Nephron progenitor cell (in vitro differentiated cells): ENCODE measurements around the gene CELA2A.

Source experiments
- DNase-seq: peaks from one replicate; pipeline ENCODE4 v3.0.0; 2021
- H3K27ac Mint-ChIP-seq: 2 replicates; pipeline ENCODE4 v1.8.0; 2021; ENCODE audit warnings: mild to moderate bottlenecking, moderate library complexity, mixed read lengths
- H3K27me3 Mint-ChIP-seq: 2 replicates; pipeline ENCODE4 v1.8.0; 2021; ENCODE audit warnings: mild to moderate bottlenecking, low read depth, mixed read lengths; ENCODE audit not compliant: poor library complexity
- H3K36me3 Mint-ChIP-seq: 2 replicates; pipeline ENCODE4 v1.8.0; 2021; ENCODE audit warnings: low read depth, mixed read lengths
- H3K4me1 Mint-ChIP-seq: 2 replicates; pipeline ENCODE4 v1.8.0; 2021; ENCODE audit warnings: mixed read lengths
- H3K4me3 Mint-ChIP-seq: 2 replicates; pipeline ENCODE4 v1.8.0; 2021; ENCODE audit warnings: mild to moderate bottlenecking, moderate library complexity, mixed read lengths
- H3K9me3 Mint-ChIP-seq: 2 replicates; pipeline ENCODE4 v1.8.0; 2021; ENCODE audit warnings: mild to moderate bottlenecking, moderate library complexity, mixed read lengths
- TF ChIP-seq, protein P1 (sequence below): fragments of 200-600 bp; sonication (generic); IDR thresholded peaks from 2 replicates; pipeline ENCODE4 v1.5.0; 2021; ENCODE audit warnings: antibody characterized with exemption

The CELA2A gene

DNA sequence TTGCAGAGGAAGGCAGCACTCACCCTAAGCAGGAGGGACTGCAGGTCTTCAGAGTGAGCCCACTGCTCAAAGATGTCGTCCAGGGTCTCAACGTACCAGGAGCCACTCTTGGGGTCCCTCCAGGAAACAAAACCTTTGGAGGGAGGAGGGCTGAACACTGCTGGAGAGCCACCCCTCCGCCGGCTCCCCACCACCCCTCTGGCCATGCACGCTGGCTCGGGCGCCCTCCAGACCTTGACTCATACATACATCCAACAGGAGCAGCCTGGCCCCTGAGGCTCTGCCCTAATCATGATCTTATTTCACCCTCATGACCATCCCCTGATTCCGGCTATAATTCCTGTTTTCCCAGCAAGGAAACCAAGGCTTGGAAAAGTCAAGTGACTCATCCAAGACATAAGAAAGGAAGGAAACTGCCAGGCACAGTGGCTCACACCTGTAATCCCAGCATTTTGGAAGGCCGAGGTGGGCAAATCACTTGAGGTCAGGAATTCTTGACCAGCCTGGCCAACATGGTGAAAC is 37.4 kb downstream of the CELA2A start:
- H3K27ac Mint-ChIP-seq = no peak overlapping the region
- H3K4me3 Mint-ChIP-seq = no peak overlapping the region
- peaks cover 67% of the 10 kb centered on the region for H3K36me3 Mint-ChIP-seq
- H3K4me1 Mint-ChIP-seq = no peaks in the 10 kb centered on the region
- peaks cover 11% of the 10 kb centered on the region for H3K27me3 Mint-ChIP-seq
- peaks cover 16% of the 10 kb centered on the region for H3K9me3 Mint-ChIP-seq
- TF ChIP-seq, protein P1, sequence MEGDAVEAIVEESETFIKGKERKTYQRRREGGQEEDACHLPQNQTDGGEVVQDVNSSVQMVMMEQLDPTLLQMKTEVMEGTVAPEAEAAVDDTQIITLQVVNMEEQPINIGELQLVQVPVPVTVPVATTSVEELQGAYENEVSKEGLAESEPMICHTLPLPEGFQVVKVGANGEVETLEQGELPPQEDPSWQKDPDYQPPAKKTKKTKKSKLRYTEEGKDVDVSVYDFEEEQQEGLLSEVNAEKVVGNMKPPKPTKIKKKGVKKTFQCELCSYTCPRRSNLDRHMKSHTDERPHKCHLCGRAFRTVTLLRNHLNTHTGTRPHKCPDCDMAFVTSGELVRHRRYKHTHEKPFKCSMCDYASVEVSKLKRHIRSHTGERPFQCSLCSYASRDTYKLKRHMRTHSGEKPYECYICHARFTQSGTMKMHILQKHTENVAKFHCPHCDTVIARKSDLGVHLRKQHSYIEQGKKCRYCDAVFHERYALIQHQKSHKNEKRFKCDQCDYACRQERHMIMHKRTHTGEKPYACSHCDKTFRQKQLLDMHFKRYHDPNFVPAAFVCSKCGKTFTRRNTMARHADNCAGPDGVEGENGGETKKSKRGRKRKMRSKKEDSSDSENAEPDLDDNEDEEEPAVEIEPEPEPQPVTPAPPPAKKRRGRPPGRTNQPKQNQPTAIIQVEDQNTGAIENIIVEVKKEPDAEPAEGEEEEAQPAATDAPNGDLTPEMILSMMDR = no peak
- DNase-seq = no peak

DNA sequence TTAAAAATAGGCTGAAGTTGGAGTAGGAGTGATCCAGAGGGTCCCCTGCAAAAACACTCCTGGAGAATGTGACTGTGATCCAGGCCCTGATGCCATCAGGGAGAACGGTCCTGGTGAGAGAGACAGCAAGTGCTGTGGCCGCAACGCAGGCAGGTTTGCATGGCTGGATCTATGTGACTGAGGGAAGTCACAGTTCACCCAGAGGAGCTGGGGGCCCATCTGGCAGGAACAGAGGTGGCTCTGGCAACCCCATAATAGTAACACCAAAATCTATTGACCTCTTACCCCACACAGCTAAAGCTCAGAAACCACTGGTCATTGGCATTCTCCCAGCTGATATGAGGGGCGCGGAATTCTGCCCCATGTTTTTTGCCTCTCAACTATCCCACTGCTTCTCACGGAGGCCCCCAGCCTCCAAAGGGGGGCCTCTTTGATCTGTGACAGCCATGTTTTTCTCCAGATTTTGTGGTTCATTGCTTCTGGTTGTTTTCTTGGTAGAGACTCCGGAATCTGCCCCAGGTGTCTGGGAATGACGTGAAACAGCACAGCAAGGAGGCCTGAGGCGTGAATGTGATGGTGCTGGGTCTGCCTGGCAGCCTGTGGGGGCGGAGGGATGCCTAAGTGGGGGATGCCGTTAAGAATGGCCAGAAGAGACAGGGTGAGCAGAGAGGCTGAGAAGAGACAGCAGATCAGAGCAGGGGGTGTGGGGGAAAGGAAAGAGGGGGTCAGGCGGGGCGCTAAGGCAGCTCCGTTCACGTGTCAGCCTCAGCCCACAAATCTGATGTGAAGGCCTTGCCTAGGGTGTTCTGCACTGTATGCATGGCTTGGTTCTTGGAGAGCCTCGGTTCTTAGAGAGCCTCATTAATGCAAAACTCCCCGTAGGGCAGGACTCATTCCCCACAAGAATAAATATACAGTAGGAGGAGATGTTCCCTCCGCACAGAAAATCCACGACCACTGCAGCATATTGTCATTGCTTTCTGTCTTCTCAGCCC is 43.9 kb downstream of the CELA2A start:
- DNase-seq = no peak
- Mint-ChIP-seq H3K4me3 (no peak overlapping the region), H3K27ac (peak overlapping the region; percentile 44), H3K27me3 (peaks cover 2% of the 10 kb centered on the region), H3K4me1 (peaks cover 18% of the 10 kb centered on the region), H3K36me3 (peaks cover 36% of the 10 kb centered on the region), H3K9me3 (peaks cover 6% of the 10 kb centered on the region)
- TF ChIP-seq, protein P1 = no peak

- TF ChIP-seq, protein P1 = peak; percentile 84
- Mint-ChIP-seq H3K27me3 (peaks cover 2% of the 10 kb centered on the region), H3K9me3 (peaks cover 6% of the 10 kb centered on the region), H3K27ac (no peak overlapping the region), H3K36me3 (peaks cover 28% of the 10 kb centered on the region), H3K4me3 (no peak overlapping the region), H3K4me1 (peaks cover 18% of the 10 kb centered on the region)
- DNase-seq = peak; percentile 75
Measured at GRCh38 chr1:15501208-15502032, 44.9 kb downstream of the CELA2A start.

DNA sequence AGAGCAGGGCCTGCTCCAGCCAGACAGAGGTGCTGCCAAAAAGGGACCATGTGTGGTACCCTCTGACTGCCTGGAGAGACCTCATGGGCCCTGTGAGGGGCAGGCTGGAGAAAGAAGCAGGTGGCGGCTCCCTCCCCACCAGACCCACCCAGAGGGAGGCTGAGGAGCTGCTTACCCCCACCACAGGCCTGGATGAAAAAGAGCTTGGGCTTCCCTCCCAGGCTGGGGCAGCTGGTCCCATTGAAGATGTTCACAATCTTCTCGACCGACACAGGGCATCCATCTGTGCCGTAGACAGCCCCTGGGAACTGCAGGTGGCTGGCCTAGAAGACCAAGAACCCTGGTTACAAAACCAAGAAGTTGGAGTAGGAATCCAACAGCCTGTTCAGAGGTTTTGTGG is 47.9 kb downstream of the CELA2A start:
- H3K4me3 Mint-ChIP-seq = no peak overlapping the region
- TF ChIP-seq, protein P1 = no peak
- H3K27me3 Mint-ChIP-seq = peaks cover 2% of the 10 kb centered on the region
- peaks cover 18% of the 10 kb centered on the region for H3K4me1 Mint-ChIP-seq
- no peaks in the 10 kb centered on the region for H3K9me3 Mint-ChIP-seq
- H3K27ac Mint-ChIP-seq = no peak overlapping the region
- DNase-seq = no peak
- H3K36me3 Mint-ChIP-seq = peaks cover 4% of the 10 kb centered on the region

DNA sequence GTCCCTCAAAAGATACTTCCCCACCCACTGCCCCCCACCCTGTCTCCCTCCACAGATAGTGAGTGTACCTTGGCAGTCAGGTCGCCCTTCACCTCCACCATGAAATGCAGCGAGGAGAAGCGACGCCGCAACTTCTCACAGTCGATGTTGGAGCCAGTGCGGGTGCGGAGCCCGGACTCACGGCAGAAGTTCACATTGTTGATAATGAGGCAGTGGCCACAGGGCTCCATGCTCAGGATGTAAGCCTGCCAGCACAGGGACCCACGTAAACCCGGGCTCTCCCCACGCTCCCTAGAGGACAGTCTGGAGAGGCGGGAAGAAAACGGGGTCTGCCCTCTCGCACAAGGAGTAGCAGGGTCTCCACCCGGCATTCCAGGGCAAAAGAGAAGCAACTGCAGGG is 50.3 kb downstream of the CELA2A start:
- Mint-ChIP-seq H3K36me3 (peaks cover 5% of the 10 kb centered on the region), H3K4me1 (no peaks in the 10 kb centered on the region), H3K27ac (no peak overlapping the region), H3K9me3 (no peaks in the 10 kb centered on the region), H3K27me3 (peaks cover 2% of the 10 kb centered on the region), H3K4me3 (no peak overlapping the region)
- no peak for DNase-seq
- TF ChIP-seq, protein P1 = no peak
